ENCODE measurements around the gene SPINK6.

GRCh38 chr5:148230240-148230639, 27.4 kb downstream of the SPINK6 start:
- TF ChIP-seq CTCF (conservative IDR thresholded peaks at IDR 0.05; ENCODE audit: low read length) (no peak), EZH2phosphoT487 (IDR thresholded peaks at IDR 0.05; ENCODE audit: borderline replicate concordance, low read depth, low read length) (no peak)
